ENCODE results near the gene LUC7L.

- no peak for TF ChIP-seq POLR2A (IDR thresholded peaks at IDR 0.05)
- no peak for TF ChIP-seq EP300 (IDR thresholded peaks at IDR 0.05)
Observed at GRCh38 chr16:185691-186090, 43.6 kb downstream of the LUC7L start.
